ENCODE results near the gene MAGEB17.

DNA sequence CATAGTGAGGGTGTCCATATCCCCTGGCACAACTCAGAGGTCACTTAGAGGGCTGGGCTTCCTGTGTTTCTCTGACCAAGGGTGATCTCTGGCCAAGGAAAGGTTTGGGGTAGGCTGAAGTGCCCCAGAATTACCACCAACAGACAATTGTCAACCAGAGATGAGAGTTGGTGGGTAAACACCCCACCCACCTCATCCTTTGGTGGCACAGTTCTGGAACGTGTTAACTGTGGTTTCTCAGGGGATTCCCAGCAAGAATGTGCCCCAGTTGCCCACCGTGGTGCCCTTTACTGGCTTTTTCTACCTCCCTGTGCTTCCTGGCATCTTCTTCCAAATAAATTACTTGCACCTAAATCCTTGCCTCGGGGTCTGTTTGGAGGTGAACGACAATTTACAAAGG is 26.8 kb upstream of the MAGEB17 start:
- TF ChIP-seq, protein P1, sequence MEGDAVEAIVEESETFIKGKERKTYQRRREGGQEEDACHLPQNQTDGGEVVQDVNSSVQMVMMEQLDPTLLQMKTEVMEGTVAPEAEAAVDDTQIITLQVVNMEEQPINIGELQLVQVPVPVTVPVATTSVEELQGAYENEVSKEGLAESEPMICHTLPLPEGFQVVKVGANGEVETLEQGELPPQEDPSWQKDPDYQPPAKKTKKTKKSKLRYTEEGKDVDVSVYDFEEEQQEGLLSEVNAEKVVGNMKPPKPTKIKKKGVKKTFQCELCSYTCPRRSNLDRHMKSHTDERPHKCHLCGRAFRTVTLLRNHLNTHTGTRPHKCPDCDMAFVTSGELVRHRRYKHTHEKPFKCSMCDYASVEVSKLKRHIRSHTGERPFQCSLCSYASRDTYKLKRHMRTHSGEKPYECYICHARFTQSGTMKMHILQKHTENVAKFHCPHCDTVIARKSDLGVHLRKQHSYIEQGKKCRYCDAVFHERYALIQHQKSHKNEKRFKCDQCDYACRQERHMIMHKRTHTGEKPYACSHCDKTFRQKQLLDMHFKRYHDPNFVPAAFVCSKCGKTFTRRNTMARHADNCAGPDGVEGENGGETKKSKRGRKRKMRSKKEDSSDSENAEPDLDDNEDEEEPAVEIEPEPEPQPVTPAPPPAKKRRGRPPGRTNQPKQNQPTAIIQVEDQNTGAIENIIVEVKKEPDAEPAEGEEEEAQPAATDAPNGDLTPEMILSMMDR (IDR thresholded peaks at IDR 0.05): no peak
- no peak for TF ChIP-seq POLR2A (IDR thresholded peaks at IDR 0.05)

All from vagina (tissue), 2 donors.